K562 (cell line): ENCODE data around the gene AKT3. TPM values are rescaled to one million over a fixed set of nuclear protein-coding genes. Genes with fewer than 3 reads are reported as not detected.

Experiments used
- ARID1B ChIP-seq: fragments of 450-650 bp; IDR thresholded peaks from 2 replicates; pipeline ENCODE4 v1.6.1; 2016; ENCODE audit warnings: antibody characterized with exemption, mild to moderate bottlenecking, inconsistent platforms
- CHD7 ChIP-seq: fragments of 200-600 bp; sonication (generic); IDR thresholded peaks from one replicate; pipeline ENCODE4 v1.6.1; 2012; ENCODE audit warnings: mild to moderate bottlenecking, low read depth, low read length, inconsistent platforms
- FOXP1 ChIP-seq: sonication (generic); formaldehyde crosslinking; IDR thresholded peaks from 2 replicates; pipeline ENCODE4 v1.8.0; 2022; ENCODE audit warnings: mild to moderate bottlenecking, missing genetic modification reagents
- HNRNPH1 ChIP-seq: fragments of 200-400 bp; formaldehyde crosslinking; optimal IDR thresholded peaks from 2 replicates; pipeline ENCODE3; 2017; ENCODE audit warnings: low read depth, mild to moderate bottlenecking, low read length, moderate library complexity
- HNRNPK ChIP-seq: fragments of 200-400 bp; formaldehyde crosslinking; IDR thresholded peaks from one replicate; pipeline ENCODE4 v1.6.1; 2018; ENCODE audit warnings: mild to moderate bottlenecking, low read depth, low read length; ENCODE audit not compliant: poor library complexity, severe bottlenecking
- MCM5 ChIP-seq: fragments of 450-650 bp; IDR thresholded peaks from 2 replicates; pipeline ENCODE4 v1.6.1; 2016; ENCODE audit warnings: low read depth
- NR2C1 ChIP-seq, 2 experiments: fragments of 450-650 bp; IDR thresholded peaks; 2 replicates each; pipeline ENCODE4 v1.6.1; 2017; ENCODE audit warnings: mild to moderate bottlenecking in 2 of 2, antibody characterized with exemption in 1 of 2, inconsistent platforms in 1 of 2, missing compliant biosample characterization in 1 of 2, missing genetic modification characterization in 1 of 2
- ZNF174 ChIP-seq: fragments of 250-450 bp; sonication (Bioruptor Pico); IDR thresholded peaks from 2 replicates; pipeline ENCODE4 v1.4.0; 2020; ENCODE audit warnings: mild to moderate bottlenecking
- polyA plus RNA-seq, 8 experiments: library from polyadenylated mRNA; depleted of rRNA in 4 of 8; stranded (reverse) in 5 of 8; unstranded in 3 of 8; fragments of >200 nt; fragmentation: Nextera tagmentation in 2 of 8; fragmentation: Illumina TruSeq in 1 of 8; extraction: Ambion mirVana in 2 of 8; extraction: Trizol in 1 of 8; gene quantifications; 2 replicates each; pipeline versions ENCODE4 v1.2.1 to v1.2.3, GENCODE V29; 2011 to 2014; ENCODE audit warnings: inconsistent platforms in 1 of 8, missing spikeins in 1 of 8
- total RNA-seq, 7 experiments: library from RNA; depleted of rRNA in 6 of 7; stranded (reverse); fragments of >200 nt in 6 of 7; fragmentation: Illumina TruSeq in 2 of 7; extraction: Trizol in 2 of 7; gene quantifications; 2 replicates each; pipeline versions ENCODE4 v1.2.1 to v1.2.3, GENCODE V29; 2011 to 2021; ENCODE audit warnings: low replicate concordance in 1 of 7

The AKT3 gene
- total and polyA plus RNA-seq, 9 of the 15 experiments (the other 6 are each of a cell fraction or from before 2014, with no cell fraction given) = 0.04 to 0.54 (median 0.18) TPM; not detected in 1

- no peak for TF ChIP-seq CHD7
- TF ChIP-seq FOXP1 = no peak
- no peak for TF ChIP-seq HNRNPK
- TF ChIP-seq ZNF174 (CRISPR knock-in tag) = no peak
- TF ChIP-seq NR2C1 (IDR thresholded peaks at IDR 0.05) = no peak
- no peak for TF ChIP-seq NR2C1 (tag; IDR thresholded peaks at IDR 0.05)
- no peak for TF ChIP-seq ARID1B
- no peak for TF ChIP-seq MCM5
- TF ChIP-seq HNRNPH1 = no peak
These were observed 366.8 kb downstream of the AKT3 start (continued) for GRCh38 chr1:243483071-243483771.
